ENCODE data around the gene SZT2.

SZT2 gene

GRCh38 chr1:43503534-43503933 lies 113.8 kb downstream of the SZT2 start:
- DNase-seq, result no peak
